ENCODE data around the gene STYK1.
A peak's percentile ranks its signal among the peaks of the same experiment; 100 is the strongest.

The STYK1 gene

GRCh38 chr12:10673659-10674384, at the start of gene STYK1:
Gene STYK1, minus strand, starts transcription at chr12:10674052. Its CDS starts 39,434 bp downstream, at chr12:10634618.
- DNase-seq (ENCODE audit: low read depth): peak; percentile 61

- peak; percentile 16 for DNase-seq (ENCODE audit: low read depth)
Observed at GRCh38 chr12:10722905-10723746, 49.3 kb upstream of the STYK1 start, which contains the start of gene YBX3. Gene YBX3, minus strand, starts transcription at chr12:10723323. Its CDS starts 212 bp downstream, at chr12:10723111.

GRCh38 chr12:10722502-10722904, 48.7 kb upstream of the STYK1 start:
- peak; percentile 14 for DNase-seq (ENCODE audit: low read depth)

DNA sequence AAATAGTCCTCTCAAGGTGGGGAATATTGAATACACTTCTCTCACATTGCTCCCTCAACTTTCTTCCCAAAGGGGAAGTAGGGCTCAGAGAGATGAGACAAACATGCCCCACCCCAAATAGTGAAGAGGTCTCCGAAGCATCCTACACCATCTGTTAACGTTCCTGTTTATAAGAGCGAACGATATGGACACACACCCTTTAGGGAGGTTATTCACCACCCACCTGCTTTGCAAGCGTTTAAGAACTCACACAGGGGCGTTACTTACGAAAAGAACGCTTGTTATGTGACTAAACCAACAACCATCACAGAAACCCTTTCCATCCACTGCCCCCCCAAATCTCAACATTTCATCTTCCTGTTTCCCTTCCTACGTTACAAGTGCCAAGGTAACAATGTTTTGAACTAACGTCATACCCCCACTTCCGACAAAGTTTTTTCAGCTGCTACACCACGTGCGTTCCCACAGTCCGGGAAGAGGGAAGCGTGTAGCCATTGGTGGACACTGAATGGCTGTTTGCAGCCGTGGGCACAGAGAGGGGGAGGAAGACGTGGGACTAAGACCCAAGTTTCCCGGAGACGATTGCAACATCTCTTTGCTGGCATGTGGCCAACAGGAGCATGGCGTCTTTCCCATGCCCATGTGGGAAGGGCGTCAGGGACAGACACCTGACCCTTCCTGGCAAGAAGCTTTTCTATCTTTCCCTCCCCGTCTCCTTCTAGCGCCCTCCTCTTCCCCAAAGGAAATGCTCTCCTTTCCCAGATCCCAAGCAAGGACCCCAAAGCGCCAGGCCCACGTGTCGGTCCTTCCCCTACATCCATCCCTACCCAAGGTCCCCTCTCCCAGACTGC, 48.0 kb upstream of the STYK1 start:
- peak; percentile 24 for DNase-seq (ENCODE audit: low read depth)

GRCh38 chr12:10720974-10721650, 47.3 kb upstream of the STYK1 start:
- DNase-seq (ENCODE audit: low read depth): no peak

GRCh38 chr12:10719482-10719881, 45.6 kb upstream of the STYK1 start:
- no peak for DNase-seq (ENCODE audit: low read depth)

DNA sequence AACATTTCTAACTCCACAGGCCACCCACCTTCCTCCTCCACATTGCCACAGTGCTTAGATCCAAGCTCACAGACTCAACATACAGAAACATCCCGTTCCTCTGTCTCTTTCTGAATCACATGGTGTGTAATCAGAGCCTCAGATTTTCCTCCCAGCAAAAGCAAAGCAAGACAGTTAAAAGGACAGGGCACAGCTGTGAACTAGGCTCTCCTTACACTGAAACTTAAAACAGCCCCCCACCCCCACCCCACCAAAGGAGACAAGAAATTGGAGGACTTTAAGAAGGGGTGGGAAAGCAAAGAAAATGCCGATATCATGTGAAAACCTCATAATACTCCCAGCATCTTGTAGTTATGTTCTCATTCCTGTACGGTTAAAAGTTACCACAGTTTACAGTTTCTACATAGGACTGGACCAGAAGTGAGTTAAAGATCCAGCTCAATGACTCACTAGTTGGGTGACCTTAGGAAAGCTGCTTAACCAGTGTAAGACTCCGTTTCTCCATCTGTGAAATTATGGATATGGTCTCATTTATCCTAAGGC, 44.5 kb upstream of the STYK1 start:
- DNase-seq (ENCODE audit: low read depth): no peak

DNA sequence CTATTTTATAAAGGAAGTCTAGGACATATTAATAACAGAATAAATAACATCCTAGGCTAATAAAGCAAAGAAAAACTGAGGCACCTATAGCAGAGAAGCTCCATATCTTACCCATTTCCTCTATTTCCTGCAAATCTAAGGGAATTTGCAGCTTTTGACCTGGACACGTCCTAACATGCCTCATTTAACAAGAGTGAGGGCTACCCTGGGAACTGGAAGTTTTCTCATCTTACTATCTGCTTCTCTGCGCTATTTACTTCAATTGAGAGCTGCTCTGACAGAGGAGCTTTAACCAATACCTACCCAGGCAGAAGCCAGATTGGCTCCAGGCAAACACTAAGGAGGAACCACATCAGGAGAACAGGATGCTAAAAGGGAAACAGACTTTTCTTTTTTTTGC, 43.6 kb upstream of the STYK1 start:
- no peak for DNase-seq (ENCODE audit: low read depth)

DNA sequence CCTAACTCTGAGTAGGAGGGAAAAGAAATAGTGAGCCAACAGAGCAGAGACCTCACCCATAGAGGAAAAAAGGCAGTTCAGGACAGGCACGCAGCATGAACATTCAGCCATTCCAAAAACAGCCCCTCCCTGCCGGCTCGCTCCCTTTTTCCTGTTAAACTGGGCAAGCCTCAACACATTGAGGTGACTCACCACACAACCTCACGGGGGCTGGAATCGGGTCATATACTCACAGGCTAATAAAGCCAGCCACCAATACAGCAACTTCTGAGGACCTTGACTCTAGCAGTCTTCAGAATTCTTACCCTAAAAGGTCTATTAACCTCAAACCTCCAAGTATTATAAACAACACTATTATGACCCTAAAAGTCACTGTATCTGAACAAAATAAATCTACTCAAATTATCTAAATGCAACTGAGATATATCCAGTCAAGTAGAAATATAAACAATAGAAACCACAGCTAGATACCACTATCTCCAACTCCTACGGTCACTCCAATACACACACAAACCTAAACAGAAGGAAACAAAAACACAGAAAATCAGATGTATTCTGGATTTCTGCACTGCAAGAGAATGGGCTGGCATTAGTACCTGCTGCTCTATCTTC, 43.0 kb upstream of the STYK1 start:
- no peak for DNase-seq (ENCODE audit: low read depth)

- DNase-seq (ENCODE audit: low read depth): no peak
Observed at GRCh38 chr12:10716277-10716676, 42.4 kb upstream of the STYK1 start.

DNA sequence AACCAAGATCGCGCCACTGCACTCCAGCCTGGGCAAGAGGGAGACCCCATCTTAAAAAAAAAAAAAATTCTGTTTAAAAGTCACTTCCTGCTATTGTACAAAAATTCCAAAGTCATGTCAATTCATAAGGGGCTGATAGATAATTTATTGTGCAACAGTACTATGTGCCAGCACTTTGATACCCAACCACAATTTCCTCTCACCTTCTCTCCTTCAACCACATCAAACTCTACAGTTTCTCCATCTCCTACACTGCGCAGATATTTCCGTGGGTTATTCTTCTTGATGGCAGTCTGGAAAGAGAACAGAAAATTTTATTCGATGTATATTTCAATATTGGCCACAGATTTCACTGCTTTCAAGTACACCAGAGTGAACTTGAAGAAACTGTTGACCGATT, 41.6 kb upstream of the STYK1 start:
- DNase-seq (ENCODE audit: low read depth): no peak

- DNase-seq (ENCODE audit: low read depth): no peak
Observed at GRCh38 chr12:10709808-10710207, 36.0 kb upstream of the STYK1 start.

DNA sequence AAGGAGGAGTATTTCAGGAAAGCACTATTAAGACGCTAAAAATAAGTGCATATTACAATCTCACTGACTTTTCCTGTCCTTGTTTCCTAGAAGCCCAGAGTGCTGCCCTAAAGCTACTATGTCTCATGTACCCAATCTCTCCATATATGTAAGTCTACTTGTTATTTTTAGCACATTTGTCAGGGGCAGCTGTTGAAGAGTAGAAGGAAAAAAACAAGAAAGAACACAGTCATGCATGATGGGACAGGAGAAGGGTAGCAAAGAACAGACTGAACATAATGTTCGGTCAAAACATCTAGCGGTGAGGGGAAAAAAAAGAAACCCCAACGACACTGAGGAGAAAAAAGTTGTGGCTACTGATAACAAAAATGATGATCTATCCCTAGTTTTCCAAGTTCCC, 35.0 kb upstream of the STYK1 start:
- no peak for DNase-seq (ENCODE audit: low read depth)

DNA sequence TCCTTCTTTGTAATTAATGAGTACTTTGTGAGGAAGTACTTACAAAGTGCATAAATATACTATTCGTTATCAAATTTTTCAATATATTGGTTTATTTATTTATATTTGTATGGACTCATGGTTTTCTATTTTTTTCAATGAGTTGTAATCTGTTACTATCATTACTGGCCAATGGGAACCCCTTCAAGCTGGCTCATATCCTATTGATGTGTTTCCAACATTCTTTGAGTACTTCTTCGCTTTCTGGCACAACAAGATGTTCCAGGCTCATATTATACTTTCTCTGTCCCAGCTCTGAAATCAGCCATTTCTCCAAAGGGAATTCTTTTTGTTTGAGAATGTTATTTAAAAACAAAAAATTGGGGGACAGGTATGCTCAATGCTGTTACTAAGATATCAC, 31.8 kb upstream of the STYK1 start:
- DNase-seq (ENCODE audit: low read depth): no peak

DNA sequence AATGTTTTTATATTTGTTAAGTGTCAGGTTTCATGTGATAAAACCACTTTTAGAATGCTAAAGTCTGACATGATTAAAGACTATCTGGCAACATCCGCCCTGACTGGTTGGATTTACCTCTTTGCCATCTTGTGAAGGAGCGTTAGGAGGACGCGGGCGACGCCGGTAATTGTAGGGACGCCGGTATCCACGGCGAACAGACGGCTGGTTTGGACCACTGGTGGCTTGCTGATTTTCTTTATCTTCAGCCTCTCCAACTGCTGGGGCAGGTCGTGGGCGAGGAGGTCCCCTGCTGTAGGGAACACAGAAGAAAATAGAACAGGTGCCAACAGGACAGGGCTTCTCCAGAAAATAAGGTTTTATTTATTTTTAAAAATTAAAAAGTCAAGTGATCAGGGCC, 28.0 kb upstream of the STYK1 start:
- no peak for DNase-seq (ENCODE audit: low read depth)

GRCh38 chr12:10701131-10701681, 27.4 kb upstream of the STYK1 start:
- DNase-seq (ENCODE audit: low read depth): no peak

DNA sequence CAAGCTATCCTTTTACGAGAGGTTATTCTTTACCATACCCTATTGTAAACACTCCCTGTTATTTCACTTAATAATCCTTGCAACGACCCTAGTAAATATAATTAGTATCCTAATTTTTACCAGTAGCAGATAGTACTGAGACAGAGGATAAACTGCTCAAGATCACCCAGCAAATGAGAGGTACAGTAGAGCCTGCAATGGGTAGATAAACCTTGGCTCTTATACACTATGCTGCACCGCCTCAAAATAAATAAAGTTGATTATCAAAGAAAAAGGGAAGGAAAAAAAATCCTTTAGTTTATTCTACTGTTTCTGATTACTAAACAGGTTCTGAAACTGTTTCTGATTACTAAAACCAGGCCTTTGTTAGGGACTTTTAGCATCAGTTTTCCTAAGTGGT, 26.7 kb upstream of the STYK1 start:
- DNase-seq (ENCODE audit: low read depth): no peak

DNA sequence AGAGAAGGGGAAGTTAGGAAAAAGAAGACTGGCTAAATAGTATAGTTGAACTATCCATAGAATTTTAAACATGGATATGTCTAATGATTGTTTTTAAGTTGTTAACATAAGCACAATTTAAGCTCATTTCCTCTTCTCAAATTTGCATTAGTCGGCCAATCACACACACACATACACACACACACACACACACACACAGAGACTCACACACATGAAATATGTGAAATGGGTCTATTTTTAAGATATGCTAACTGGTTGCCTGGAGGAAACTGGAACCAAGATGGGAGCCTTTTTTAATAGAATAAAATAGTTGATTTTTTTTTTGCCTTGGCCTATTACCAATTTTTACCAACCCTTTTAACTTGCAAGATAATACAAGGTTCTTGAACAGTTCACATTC, 24.0 kb upstream of the STYK1 start:
- no peak for DNase-seq (ENCODE audit: low read depth)

- DNase-seq (ENCODE audit: low read depth): no peak
Observed at GRCh38 chr12:10697156-10697555, 23.3 kb upstream of the STYK1 start.

GRCh38 chr12:10690906-10691305, 17.1 kb upstream of the STYK1 start:
- no peak for DNase-seq (ENCODE audit: low read depth)

GRCh38 chr12:10689146-10689545, 15.3 kb upstream of the STYK1 start:
- DNase-seq (ENCODE audit: low read depth): no peak

Measured in activated T-cell treated with anti-CD3 and anti-CD28 coated beads for 1 hour (primary cell).